Esophagus muscularis mucosa (tissue), 4 donors: Measurements from ENCODE around the gene IFIT1B. TPM values are rescaled to one million over a fixed set of nuclear protein-coding genes. Genes with fewer than 3 reads are reported as not detected.
"Not testable (repeated sequence)": the region's sequence is repeated elsewhere in the genome, so short reads cannot be mapped to it uniquely, and the experiment has no call there.

Source experiments
- DNase-seq: peaks from one replicate; pipeline ENCODE4 v3.0.0-alpha.2; 2017; ENCODE audit errors: extremely low spot score
- H3K27ac ChIP-seq, 4 donors: fragments of 200-600 bp; sonication (generic); replicated peaks in 1 of 4; 1 replicate in 3 of 4; 2 replicates in 1 of 4; pipeline ENCODE4 v1.5.1; 2016 to 2019; ENCODE audit warnings: mild to moderate bottlenecking in 1 of 4
- H3K27me3 ChIP-seq, 4 donors: fragments of 200-600 bp; sonication (generic); one replicate each; pipeline versions ENCODE4 v1.5.1 to v1.6.0; 2016 to 2019
- H3K36me3 ChIP-seq, 4 donors: fragments of 200-600 bp; sonication (generic); one replicate each; pipeline ENCODE4 v1.5.1; 2016 to 2019
- H3K4me1 ChIP-seq, 4 donors: fragments of 200-600 bp; sonication (generic); one replicate each; pipeline ENCODE4 v1.5.1; 2016 to 2019
- H3K4me3 ChIP-seq, 4 donors: fragments of 200-600 bp; sonication (generic); 1 replicate in 2 of 4; 2 replicates in 2 of 4; pipeline ENCODE4 v1.5.1; 2016 to 2019; ENCODE audit warnings: mild to moderate bottlenecking in 4 of 4, moderate library complexity in 1 of 4
- H3K9me3 ChIP-seq, 4 donors: fragments of 200-600 bp; sonication (generic); 1 replicate in 3 of 4; 2 replicates in 1 of 4; pipeline ENCODE4 v1.5.1; 2016 to 2019
- CTCF ChIP-seq, 3 experiments: fragments of 200-600 bp in 2 of 3; fragments of 450-650 bp in 1 of 3; sonication (generic) in 2 of 3; IDR thresholded peaks; one replicate each; pipeline ENCODE4 v1.5.1; 2017 to 2019; ENCODE audit warnings: antibody characterized with exemption in 3 of 3, mild to moderate bottlenecking in 2 of 3, moderate library complexity in 1 of 3
- EP300 ChIP-seq: sonication (generic); formaldehyde crosslinking; IDR thresholded peaks from one replicate; pipeline ENCODE4 v1.6.1; 2017; ENCODE audit warnings: antibody characterized with exemption
- POLR2A ChIP-seq: fragments of 450-650 bp; IDR thresholded peaks from one replicate; pipeline ENCODE4 v1.6.1; 2017; ENCODE audit warnings: antibody characterized with exemption, moderate library complexity, mild to moderate bottlenecking, low read depth
- POLR2AphosphoS5 ChIP-seq, 2 donors: sonication (generic); formaldehyde crosslinking; IDR thresholded peaks; one replicate each; pipeline ENCODE4 v1.6.1; 2017; ENCODE audit warnings: antibody characterized with exemption in 2 of 2
- WGBS: methylation state at CpG from one replicate; pipeline ENCODE4 v1.1.5; 2018; 5-methylcytosine and 5-hydroxymethylcytosine counted together
- intact Hi-C: fragments of 100-400 bp; cut with DNase I; formaldehyde crosslinking; loops from one replicate; pipeline ENCODE4 v1.15.1; 2023
- total RNA-seq, 4 donors: library from RNA; depleted of rRNA; stranded (reverse); fragments of >200 nt; gene quantifications; one replicate each; pipeline versions ENCODE4 v1.1.0 to v1.2.1, GENCODE V29; 2016

Gene IFIT1B
- total RNA-seq, 4 donors from 2014 or later = 0.33 TPM; not detected in 3

GRCh38 chr10:89403043-89403442 is 25.2 kb downstream of the IFIT1B start:
- Histone ChIP-seq H3K4me3 (no peak overlapping the region), H3K9me3 (no peaks in the 10 kb centered on the region), H3K4me1 (peaks cover 0 to 18% (median 14%) of the 10 kb centered on the region in 4 donors), H3K36me3 (peaks cover 0 to 35% (median 16%) of the 10 kb centered on the region in 4 donors), H3K27me3 (no peaks in the 10 kb centered on the region), H3K27ac (no peak overlapping the region)
- DNase-seq = no peak
- TF ChIP-seq CTCF (IDR thresholded peaks at IDR 0.05) = no peak
- no peak for TF ChIP-seq EP300
- TF ChIP-seq POLR2A = no peak
- TF ChIP-seq POLR2AphosphoS5 (IDR thresholded peaks at IDR 0.05) = no peak
- WGBS = 81% methylated on average over 2 of the region's 2 CpGs
- intact Hi-C loops = no loop called here

- H3K9me3 ChIP-seq = no peaks in the 10 kb centered on the region
- peak overlapping the region in 3 of 4 donors; percentile 20 to 50 (median 48) for H3K27ac ChIP-seq
- H3K27me3 ChIP-seq = no peaks in the 10 kb centered on the region
- DNase-seq = peak; percentile 78
- H3K4me3 ChIP-seq = no peak overlapping the region
- 66% methylated on average over 8 of the region's 11 CpGs for WGBS
- intact Hi-C loops = no loop called here
- H3K4me1 ChIP-seq = peaks cover 0 to 14% (median 11%) of the 10 kb centered on the region in 4 donors
- TF ChIP-seq POLR2AphosphoS5 (IDR thresholded peaks at IDR 0.05) (no peak), POLR2A (no peak), CTCF (IDR thresholded peaks at IDR 0.05) (no peak), EP300 (no peak)
- peaks cover 0 to 35% (median 16%) of the 10 kb centered on the region in 4 donors for H3K36me3 ChIP-seq
Measured at GRCh38 chr10:89404104-89405047, 26.5 kb downstream of the IFIT1B start.

DNA sequence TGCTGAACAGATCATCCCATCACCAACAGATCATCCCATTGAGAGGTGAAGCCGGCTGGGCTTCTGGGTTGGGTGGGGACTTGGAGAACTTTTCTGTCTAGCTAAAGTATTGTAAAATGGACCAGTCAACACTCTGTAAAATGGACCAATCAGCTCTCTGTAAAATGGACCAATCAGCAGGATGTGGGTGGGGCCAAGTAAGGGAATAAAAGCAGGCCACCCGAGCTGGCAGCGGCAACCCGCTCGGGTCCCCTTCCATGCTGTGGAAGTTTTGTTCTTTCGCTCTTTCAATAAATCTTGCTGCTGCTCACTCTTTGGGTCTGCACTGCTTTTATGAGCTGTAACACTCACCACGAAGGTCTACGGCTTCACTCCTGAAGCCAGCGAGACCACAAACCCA is 28.3 kb downstream of the IFIT1B start:
- H3K36me3 ChIP-seq = peaks cover 0 to 35% (median 16%) of the 10 kb centered on the region in 4 donors
- H3K9me3 ChIP-seq, H3K4me3 ChIP-seq, intact Hi-C loops, H3K27me3 ChIP-seq, H3K27ac ChIP-seq: not testable (repeated sequence)
- peak; percentile 50 for DNase-seq
- 98% methylated on average over 9 of the region's 9 CpGs for WGBS
- peaks cover 0 to 14% (median 11%) of the 10 kb centered on the region in 4 donors for H3K4me1 ChIP-seq

DNA sequence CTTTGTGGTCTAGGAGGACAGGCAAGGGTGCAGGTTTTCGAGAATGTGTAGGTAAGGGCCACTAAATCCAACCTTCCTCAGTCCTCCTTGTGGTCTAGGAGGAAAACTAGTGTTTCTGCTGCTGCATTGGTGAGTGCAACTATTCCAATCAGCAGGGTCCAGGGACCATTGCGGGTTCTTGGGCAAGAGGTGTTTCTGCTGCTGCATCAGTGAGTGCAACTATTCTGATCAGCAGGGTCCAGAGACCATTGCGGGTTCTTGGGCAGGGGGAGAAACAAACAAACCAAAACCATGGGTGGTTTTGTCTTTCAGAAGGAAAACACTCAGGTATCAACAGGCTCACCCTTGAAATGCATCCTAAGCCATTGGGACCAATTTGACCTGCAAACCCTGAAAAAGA is 29.9 kb downstream of the IFIT1B start:
- 90% methylated on average over 2 of the region's 3 CpGs for WGBS
- intact Hi-C loops, H3K27ac ChIP-seq, H3K9me3 ChIP-seq, H3K27me3 ChIP-seq, H3K4me3 ChIP-seq: not testable (repeated sequence)
- DNase-seq = peak; percentile 57
- H3K4me1 ChIP-seq = peaks cover 0 to 14% (median 11%) of the 10 kb centered on the region in 4 donors
- H3K36me3 ChIP-seq = peaks cover 0 to 26% (median 10%) of the 10 kb centered on the region in 4 donors

DNA sequence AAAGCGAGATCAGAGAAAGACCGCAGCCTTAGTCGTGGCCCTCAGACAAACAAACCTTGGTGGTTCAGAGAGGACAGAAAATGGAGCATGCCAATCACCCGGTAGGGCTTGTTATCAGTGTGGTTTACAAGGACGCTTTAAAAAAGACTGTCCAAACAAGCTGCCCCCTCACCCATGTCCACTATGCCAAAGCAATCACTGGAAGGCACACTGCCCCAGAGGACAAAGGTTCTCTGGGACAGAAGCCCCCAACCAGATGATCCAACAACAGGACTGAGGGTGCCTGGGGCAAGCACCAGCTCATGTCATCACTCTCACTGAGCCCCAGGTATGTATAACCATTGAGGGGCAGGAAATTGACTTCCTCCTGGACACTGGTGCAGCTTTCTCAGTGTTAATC is 31.4 kb downstream of the IFIT1B start:
- intact Hi-C loops, DNase-seq, H3K27me3 ChIP-seq, H3K27ac ChIP-seq, H3K4me3 ChIP-seq, H3K9me3 ChIP-seq: not testable (repeated sequence)
- Histone ChIP-seq H3K4me1 (peaks cover 5 to 18% (median 15%) of the 10 kb centered on the region in 4 donors), H3K36me3 (peaks cover 0 to 11% (median 2%) of the 10 kb centered on the region in 4 donors)
- WGBS = 94% methylated on average over 5 of the region's 5 CpGs

GRCh38 chr10:89410551-89410950 is 32.7 kb downstream of the IFIT1B start:
- intact Hi-C loops, H3K27ac ChIP-seq, DNase-seq, H3K27me3 ChIP-seq, H3K4me3 ChIP-seq, H3K9me3 ChIP-seq, H3K36me3 ChIP-seq: not testable (repeated sequence)
- peaks cover 5 to 14% (median 12%) of the 10 kb centered on the region in 4 donors for H3K4me1 ChIP-seq
- WGBS = 85% methylated on average over 5 of the region's 5 CpGs

GRCh38 chr10:89411135-89411534 is 33.3 kb downstream of the IFIT1B start:
- H3K36me3 ChIP-seq, H3K27ac ChIP-seq, H3K27me3 ChIP-seq, H3K4me3 ChIP-seq, H3K9me3 ChIP-seq, intact Hi-C loops, DNase-seq: not testable (repeated sequence)
- peaks cover 11 to 20% (median 18%) of the 10 kb centered on the region in 4 donors for H3K4me1 ChIP-seq
- WGBS = 86% methylated on average over 2 of the region's 2 CpGs

DNA sequence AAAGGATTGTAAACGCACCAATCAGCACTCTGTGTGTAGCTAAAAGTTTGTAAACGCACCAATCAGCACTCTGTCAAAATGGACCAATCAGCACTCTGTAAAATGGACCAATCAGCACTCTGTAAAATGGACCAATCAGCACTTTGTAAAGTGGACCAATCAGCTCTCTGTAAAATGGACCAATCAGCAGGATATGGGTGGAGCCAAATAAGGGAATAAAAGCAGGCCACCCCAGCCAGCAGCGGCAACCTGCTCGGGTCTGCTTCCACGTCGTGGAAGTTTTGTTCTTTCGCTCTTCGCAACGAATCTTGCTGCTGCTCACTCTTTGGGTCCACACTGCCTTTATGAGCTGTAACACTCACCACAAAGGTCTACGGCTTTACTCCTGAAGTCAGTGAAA is 34.4 kb downstream of the IFIT1B start:
- H3K4me3 ChIP-seq, intact Hi-C loops, H3K36me3 ChIP-seq, H3K27ac ChIP-seq, H3K27me3 ChIP-seq, DNase-seq, H3K9me3 ChIP-seq: not testable (repeated sequence)
- whole genome bisulfite sequencing = 79% methylated on average over 10 of the region's 10 CpGs
- peaks cover 15 to 32% (median 25%) of the 10 kb centered on the region in 4 donors for H3K4me1 ChIP-seq
